T-helper 2 cell (primary cell): ENCODE data around the gene ANO3.
"Not testable (repeated sequence)": the region's sequence is repeated elsewhere in the genome, so short reads cannot be mapped to it uniquely, and the experiment has no call there.

Source experiments
- DNase-seq, 5 experiments: peaks; one replicate each; pipeline versions ENCODE4 v3.0.0 to v3.0.0-alpha.2; 2012 to 2022

The ANO3 gene

GRCh38 chr11:26579683-26580082, 247.8 kb downstream of the ANO3 start:
- DNase-seq: no peak

DNA sequence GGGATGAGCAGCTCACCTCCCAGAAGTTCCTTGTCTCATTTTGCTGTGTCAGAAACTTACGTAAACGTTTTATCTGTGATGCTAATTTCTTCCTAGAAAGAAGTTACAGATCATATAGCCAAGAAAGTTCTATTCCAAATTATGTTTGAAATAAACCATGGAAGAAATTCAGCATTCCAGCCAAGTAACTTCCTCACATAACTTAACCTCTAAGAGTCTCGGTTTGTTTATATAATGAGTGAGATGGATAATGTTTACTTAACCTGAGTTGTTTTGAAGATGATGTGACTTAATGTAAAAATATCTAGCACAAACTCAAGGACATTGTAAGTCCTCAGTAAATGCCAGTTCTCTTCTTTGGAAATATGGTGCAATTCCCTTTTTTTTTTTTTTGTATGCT, 249.0 kb downstream of the ANO3 start:
- DNase-seq: no peak

DNA sequence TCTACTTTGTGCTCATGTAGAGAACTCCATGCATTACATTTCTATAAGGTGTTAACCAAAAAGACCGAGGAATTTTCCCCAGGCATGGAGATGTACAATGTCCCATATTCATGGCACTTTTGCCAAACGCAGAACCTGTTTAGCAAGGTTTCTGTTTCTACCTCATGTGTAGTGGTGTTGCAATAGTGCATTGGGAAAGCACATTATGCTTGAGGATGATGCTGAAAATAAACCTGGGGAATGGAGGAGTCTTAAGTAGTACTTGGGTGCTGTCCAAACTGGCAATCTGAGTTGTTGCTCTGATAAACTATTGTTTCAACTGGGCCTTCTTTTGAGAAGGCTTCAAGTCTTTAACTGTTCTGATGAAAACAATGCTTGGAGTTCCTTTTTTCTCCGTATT, 251.6 kb downstream of the ANO3 start:
- no peak for DNase-seq

- no peak for DNase-seq
Measured at GRCh38 chr11:26584818-26585217, 252.9 kb downstream of the ANO3 start.

- DNase-seq: no peak
Measured at GRCh38 chr11:26587073-26587472, 255.1 kb downstream of the ANO3 start.

DNA sequence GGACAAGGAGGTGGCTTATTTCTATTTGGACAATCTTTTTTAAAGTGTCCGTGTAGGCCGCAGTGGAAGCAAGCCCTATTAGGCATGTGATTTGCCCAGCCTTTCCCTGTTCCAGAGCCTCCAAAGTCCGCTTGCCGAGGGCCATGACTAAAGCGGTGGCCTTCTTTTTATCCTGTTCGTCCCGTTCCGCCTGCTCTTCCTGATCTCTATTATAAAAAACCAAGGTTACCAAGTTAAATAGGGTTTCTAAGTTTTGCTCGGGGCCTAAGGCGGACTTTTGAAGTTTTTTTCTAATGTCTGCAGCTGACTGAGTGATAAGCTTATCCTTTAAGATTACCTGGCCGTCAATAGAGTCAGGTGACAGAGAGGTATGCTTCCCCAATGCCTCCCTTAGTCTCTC, 261.8 kb downstream of the ANO3 start:
- DNase-seq: no peak

DNA sequence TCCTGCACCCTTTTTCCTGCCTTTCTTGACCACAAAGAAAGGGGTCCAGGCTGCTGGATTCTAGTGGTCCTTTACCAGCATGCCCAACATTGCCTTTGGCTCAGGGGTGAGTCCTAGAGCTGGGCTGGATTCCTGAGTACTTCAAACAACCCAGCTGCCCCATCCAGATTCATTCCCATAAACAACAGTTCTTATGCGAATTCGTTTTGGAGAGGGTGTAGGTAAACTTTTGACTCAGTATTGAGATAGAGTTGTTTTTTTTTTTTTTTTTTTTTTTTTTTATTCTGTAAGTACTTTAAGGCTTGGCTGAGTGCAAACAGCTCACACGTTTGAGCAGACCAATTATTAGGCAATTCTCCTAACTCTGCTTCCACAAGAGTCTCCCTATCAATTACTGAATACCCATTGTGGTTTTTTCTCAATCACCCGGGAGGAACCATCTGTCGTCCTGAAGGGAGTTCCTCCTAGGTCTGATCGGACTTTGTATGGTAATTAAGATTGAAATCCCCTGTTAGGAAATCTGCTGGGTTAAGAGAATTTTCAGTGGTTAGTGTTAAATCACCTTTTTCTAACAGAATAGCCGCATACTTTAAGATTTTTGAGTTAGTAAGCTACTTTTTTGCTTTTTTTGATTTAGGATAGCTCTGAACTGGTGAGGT, 263.4 kb downstream of the ANO3 start:
- not testable (repeated sequence) for DNase-seq

GRCh38 chr11:26597049-26597689, 265.2 kb downstream of the ANO3 start:
- not testable (repeated sequence) for DNase-seq

GRCh38 chr11:26597899-26598298, 266.0 kb downstream of the ANO3 start:
- no peak for DNase-seq

GRCh38 chr11:26599425-26599824, 267.5 kb downstream of the ANO3 start:
- no peak for DNase-seq

DNA sequence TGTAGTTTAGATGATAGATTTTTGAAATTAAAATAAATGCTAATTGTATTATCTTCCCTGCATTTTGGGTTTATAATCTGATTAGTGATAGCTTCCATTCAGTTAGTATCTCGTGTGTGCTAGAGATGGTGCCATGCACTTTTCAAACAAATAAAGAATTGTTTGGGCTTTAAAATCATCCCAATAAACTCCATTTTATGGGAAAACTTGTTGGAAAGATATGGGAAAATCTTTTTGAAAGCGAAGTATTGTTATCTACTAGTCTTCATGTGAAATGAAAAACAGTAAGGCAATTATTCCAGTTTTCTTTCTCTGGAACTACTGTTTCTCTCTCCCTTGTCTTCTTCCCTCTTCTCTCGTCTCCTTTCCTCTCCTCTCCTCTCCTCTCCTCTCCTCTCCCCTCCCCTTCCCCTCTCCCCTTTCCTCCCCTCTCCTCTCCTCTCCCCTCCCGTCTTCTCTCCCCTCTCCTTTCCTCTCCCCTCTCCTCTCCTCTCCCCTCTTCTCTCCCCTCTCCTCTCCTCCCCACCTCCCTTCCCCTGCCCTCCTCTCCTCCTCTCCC, 268.0 kb downstream of the ANO3 start:
- DNase-seq: no peak

GRCh38 chr11:26607725-26608506, 276.0 kb downstream of the ANO3 start:
- DNase-seq: no peak

DNA sequence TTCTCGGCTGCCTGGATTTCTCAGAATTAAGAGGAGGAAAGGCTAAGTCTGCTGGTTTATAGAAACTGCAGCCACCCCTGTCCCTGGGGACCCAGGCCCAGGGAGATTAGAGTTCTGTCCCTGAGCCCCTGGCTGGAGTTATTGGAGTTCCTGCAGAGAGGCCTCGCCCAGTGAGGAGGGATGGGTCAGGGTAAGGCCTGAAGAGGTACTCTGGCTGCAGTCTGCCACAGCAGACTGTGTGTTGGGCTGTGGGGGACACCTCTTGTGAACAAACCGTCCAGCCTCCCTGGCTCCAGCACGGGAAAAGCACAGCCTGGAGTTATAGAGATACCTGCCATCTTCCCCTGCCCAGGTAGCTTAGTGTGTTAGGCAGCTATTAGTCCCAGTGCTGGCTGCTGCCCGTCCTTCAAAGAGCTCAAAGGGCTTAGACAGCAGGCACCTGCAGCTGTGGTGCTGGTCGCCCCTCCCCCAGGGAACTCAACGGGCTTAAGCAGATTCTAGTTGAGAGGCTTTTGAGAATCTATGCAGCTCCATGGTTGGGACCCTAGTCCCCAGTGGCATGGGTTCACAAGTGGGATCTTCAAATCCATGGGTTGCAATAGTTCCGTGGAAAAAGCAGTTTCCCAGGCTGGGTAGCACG, 276.7 kb downstream of the ANO3 start:
- DNase-seq: no peak

DNA sequence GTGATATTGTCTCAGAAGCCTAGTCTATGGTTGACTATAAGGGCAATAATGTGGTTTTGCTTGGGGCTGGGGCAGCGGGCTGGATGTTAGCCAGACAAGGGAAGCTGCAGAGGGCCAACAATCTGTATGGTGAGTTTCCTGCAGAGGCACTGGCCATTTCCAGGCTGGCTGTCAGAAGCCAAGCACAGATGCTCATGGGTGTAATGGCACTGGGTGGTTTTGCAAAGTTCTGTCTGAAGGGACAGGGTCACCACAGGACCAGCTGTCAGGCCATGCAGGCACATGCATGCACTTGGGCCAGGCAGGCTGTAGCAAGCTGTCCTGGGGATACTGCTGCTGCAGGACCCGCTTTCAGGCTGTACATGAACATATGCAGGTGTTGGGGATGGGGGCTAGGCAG, 281.8 kb downstream of the ANO3 start:
- no peak for DNase-seq

DNA sequence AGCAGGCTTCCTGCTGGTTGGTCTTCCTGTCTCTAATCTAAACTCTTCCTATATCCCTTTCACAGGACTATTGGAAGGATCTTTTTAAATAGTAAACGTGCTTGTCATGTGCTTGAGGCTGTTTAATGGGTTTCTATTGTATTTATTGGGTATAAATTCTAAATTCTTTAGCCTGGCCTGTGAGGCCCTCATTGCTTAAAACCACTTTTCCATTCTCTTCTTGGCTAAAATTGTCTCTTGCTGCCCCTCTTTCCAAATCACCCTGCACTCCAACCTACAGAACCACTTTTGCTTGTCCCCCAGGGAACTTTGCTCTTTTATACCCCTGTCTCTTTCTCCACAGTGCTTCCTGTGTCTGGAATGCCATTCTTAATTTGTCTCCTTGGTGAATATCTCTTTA, 286.5 kb downstream of the ANO3 start:
- no peak for DNase-seq

DNA sequence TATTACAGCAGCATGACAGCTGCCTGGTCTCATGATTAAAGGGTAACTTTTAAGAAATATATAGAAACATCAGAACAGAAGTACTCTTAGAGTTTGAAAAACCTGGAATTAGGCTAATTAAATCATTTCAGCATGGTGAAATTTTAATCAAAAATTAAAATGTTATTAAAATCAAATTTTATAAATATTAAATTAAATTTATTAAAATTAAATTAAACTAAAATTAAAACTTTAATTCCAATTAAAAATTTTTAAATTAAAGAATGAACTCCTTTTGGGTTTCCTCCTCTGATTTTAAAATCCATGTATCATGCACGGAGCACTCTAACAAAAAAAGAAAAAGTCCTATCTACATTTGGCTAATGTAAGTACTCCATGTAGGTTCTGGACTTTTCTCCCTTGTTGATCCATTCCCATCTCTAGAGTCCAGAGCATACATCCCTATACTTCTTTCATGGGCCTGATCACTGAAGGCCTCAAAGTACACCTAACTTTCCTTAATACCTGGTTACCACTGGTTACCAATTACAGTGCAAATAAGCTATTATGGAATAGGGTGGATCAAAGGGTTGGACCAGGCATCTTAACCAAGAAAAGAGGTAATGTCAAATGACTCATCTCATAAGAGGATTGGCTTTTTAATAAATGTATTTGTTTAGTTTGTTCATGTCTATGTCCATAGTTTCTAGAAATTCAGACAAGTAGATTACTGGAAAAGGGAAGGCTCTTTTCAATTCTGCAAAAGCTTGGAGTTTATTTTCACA, 288.5 kb downstream of the ANO3 start:
- no peak for DNase-seq

DNA sequence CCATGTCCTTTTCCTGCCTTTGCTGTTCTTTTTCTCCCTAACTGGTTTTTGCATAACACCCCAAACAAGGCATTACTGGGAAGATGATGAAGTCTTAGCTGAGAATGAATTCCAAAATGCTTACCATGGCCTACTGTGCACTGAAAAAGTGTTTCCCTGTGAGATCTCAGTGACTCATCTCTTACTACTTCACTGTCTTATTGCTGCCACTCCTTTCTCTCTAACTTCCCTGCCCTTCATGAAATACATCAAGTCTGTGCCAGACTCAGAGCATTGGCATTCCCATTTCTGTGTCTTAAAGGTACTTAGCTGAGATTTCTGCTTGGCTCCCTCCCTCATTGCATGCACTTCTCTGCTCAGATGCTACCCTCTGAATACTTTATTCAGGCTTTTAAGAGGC, 289.2 kb downstream of the ANO3 start:
- DNase-seq: no peak

- DNase-seq: no peak
Measured at GRCh38 chr11:26622181-26622580, 290.3 kb downstream of the ANO3 start.

DNA sequence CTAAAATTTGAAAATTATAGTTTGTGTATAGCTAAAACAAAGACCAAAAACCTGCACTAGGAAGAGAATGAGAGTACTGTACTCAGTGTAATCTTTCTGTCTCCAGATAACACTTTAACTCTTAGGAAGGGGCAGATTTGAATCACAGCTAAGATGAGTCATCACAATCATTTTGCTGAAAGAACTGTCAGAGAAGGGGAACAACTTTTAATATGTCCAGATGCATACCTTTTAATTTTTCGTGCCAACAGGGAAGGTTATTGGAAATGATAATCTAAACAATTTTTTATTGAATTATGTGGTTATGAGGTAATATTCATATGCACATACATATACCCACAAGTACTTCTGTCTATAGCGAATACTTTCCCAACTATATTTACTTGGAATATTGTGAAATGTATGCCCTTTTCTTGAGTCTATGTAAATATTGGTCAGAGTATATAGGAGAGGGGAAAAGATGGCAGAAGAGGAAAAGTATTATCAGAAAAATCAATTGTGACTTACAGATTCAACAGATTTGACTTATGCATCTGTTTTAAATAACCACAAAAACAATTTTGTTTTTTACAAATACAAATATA, 291.2 kb downstream of the ANO3 start:
- DNase-seq: no peak

- DNase-seq: no peak
Measured at GRCh38 chr11:26626346-26626745, 294.4 kb downstream of the ANO3 start.

DNA sequence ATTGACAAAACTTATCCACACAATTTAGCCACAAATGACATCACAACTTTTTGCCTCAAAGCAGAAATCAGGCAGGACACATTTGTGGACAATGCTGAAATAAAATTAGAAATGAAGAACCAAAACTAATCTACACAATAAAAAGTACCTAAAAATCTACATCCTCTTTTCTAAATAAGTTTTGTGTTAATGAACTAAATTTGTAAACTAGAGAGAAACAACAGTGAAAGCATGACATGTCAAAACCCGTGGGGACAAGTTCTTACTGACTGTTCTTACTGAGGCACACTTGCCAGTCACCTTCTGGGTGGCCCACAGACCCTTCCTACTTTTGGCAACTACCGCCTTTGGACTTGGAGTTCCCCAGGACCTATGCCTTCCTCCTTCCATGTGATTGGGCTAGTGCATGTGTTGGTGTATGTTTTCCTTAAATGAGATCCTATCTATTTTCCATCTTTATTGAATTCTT, 300.8 kb downstream of the ANO3 start:
- no peak for DNase-seq

DNA sequence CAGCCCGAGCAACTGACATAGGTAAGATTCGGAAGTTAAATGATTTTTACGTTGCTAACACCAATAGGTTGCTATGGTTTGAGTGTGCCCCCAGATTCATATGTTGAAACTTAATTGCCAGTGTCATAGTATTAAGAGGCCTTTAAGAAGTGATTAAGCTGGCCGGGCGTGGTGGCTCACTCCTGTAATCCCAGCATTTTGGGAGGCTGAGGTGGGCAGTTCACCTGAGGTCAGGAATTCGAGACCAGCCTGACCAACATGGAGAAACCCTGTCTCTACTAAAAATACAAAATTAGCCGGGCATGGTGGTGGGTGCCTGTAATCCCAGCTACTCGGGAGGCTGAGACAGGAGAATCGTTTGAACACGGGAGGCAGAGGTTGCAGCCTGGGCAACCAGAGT, 311.4 kb downstream of the ANO3 start:
- DNase-seq: not testable (repeated sequence)
